Urinary bladder (tissue), 2 donors: ENCODE results near the gene C14orf132. TPM values are rescaled to one million over a fixed set of nuclear protein-coding genes. Genes with fewer than 3 reads are reported as not detected.

Source experiments
- polyA plus RNA-seq: library from polyadenylated mRNA; stranded (reverse); fragments of 200-250 nt; gene quantifications from one replicate; pipeline ENCODE4 v1.2.3, GENCODE V29; 2013
- small RNA-seq: library from RNA; depleted of rRNA; stranded (forward); fragments of <200 nt; gene quantifications from one replicate; pipeline ENCODE3, GENCODE V24; 2014
- total RNA-seq: library from RNA; depleted of rRNA; stranded (reverse); fragments of >200 nt; gene quantifications from one replicate; pipeline ENCODE4 v1.2.3, GENCODE V29; 2014
- donor health status: healthy.

The C14orf132 gene
- total and polyA plus RNA-seq, 2 donors: 18.7 to 26.2 TPM

Small RNA genes within 50 kb of the gene (small RNA-seq; reads per million reads assigned to genes)
- gene AL137190.1: not detected

Other genes with a start within 250 kb of the C14orf132 start
- gene TUNAR, start 162.5 kb upstream of the C14orf132 start, total RNA-seq: not detected
- gene TUNAR, start 162.5 kb upstream of the C14orf132 start, polyA plus RNA-seq: not detected
- gene BDKRB2, start 165.5 kb downstream of the C14orf132 start, total RNA-seq: 10.5 TPM
- gene BDKRB2, start 165.5 kb downstream of the C14orf132 start, polyA plus RNA-seq: 30.5 TPM
- gene BDKRB1, start 216.8 kb downstream of the C14orf132 start, total RNA-seq: 3.0 TPM
- 2.9 TPM for gene BDKRB1, start 216.8 kb downstream of the C14orf132 start, polyA plus RNA-seq